Activated T-cell treated with anti-CD3 and anti-CD28 coated beads, Interleukin-2, amount 50 U/mL, for 72 hours (primary cell): ENCODE measurements around the gene HLA-DQB2. TPM values are rescaled to one million over a fixed set of nuclear protein-coding genes. Genes with fewer than 3 reads are reported as not detected.
"Not testable (repeated sequence)": the region's sequence is repeated elsewhere in the genome, so short reads cannot be mapped to it uniquely, and the experiment has no call there.

ENCODE experiments used
- ATAC-seq, 2 donors: fragments of 150-1000 bp; cut with Tn5 transposase; replicated peaks in 1 of 2; 2 replicates each; pipeline ENCODE4 v1.10.0; 2021; ENCODE audit warnings: moderate library complexity in 2 of 2, mild to moderate bottlenecking in 1 of 2
- DNase-seq, 2 donors: peaks; one replicate each; pipeline ENCODE4 v3.0.0; 2021 to 2022; ENCODE audit warnings: mixed read lengths in 1 of 2
- H3K27ac Mint-ChIP-seq: one replicate; pipeline ENCODE4 v1.8.0; 2022; ENCODE audit warnings: mild to moderate bottlenecking, moderate library complexity, mixed read lengths
- H3K27me3 Mint-ChIP-seq: one replicate; pipeline ENCODE4 v1.8.0; 2022; ENCODE audit warnings: low read depth, mixed read lengths
- H3K36me3 Mint-ChIP-seq, 2 donors: one replicate each; pipeline ENCODE4 v1.8.0; 2022; ENCODE audit warnings: mixed read lengths in 2 of 2, mild to moderate bottlenecking in 1 of 2; ENCODE audit not compliant: insufficient read depth in 2 of 2
- H3K4me1 Mint-ChIP-seq: one replicate; pipeline ENCODE4 v1.8.0; 2022; ENCODE audit warnings: low read depth, mixed read lengths
- H3K4me3 Mint-ChIP-seq, 2 donors: one replicate each; pipeline ENCODE4 v1.8.0; 2022; ENCODE audit warnings: mild to moderate bottlenecking in 2 of 2, mixed read lengths in 2 of 2, moderate library complexity in 2 of 2
- H3K9me3 Mint-ChIP-seq, 2 donors: one replicate each; pipeline ENCODE4 v1.8.0; 2022; ENCODE audit warnings: mixed read lengths in 2 of 2
- total RNA-seq, 2 donors: library from RNA; stranded (reverse); gene quantifications; one replicate each; pipeline ENCODE4 v1.2.3, GENCODE V29; 2022

The HLA-DQB2 gene
- total RNA-seq, 2 donors from 2014 or later, result 0.36 to 0.60 TPM

- not testable (repeated sequence) for H3K4me1 Mint-ChIP-seq, H3K4me3 Mint-ChIP-seq, H3K27ac Mint-ChIP-seq, H3K36me3 Mint-ChIP-seq, ATAC-seq, DNase-seq, H3K9me3 Mint-ChIP-seq
- peaks cover 39% of the 10 kb centered on the region for H3K27me3 Mint-ChIP-seq
Measured at GRCh38 chr6:32782923-32783322, 19.6 kb upstream of the HLA-DQB2 start.

- Mint-ChIP-seq H3K4me1 (no peaks in the 10 kb centered on the region), H3K36me3 (peaks cover 0 to 3% of the 10 kb centered on the region in 2 donors), H3K27me3 (peaks cover 14% of the 10 kb centered on the region), H3K9me3 (no peaks in the 10 kb centered on the region), H3K4me3 (no peak overlapping the region), H3K27ac (no peak overlapping the region)
- DNase-seq (no peak), ATAC-seq (no peak)
Measured at GRCh38 chr6:32779036-32779435, 15.7 kb upstream of the HLA-DQB2 start.

GRCh38 chr6:32775071-32775470 lies 11.7 kb upstream of the HLA-DQB2 start:
- Mint-ChIP-seq H3K4me1 (no peaks in the 10 kb centered on the region), H3K27ac (no peak overlapping the region), H3K9me3 (no peaks in the 10 kb centered on the region), H3K36me3 (no peaks in the 10 kb centered on the region), H3K27me3 (peaks cover 26% of the 10 kb centered on the region), H3K4me3 (no peak overlapping the region)
- ATAC-seq (no peak), DNase-seq (no peak)

GRCh38 chr6:32774426-32774825 lies 11.1 kb upstream of the HLA-DQB2 start:
- Mint-ChIP-seq H3K4me1 (no peaks in the 10 kb centered on the region), H3K9me3 (no peaks in the 10 kb centered on the region), H3K36me3 (no peaks in the 10 kb centered on the region), H3K27ac (no peak overlapping the region), H3K4me3 (no peak overlapping the region), H3K27me3 (peaks cover 33% of the 10 kb centered on the region)
- DNase-seq, result no peak
- no peak for ATAC-seq

GRCh38 chr6:32772656-32773055 lies 9.3 kb upstream of the HLA-DQB2 start:
- H3K27me3 Mint-ChIP-seq, result peaks cover 48% of the 10 kb centered on the region
- DNase-seq (no peak), ATAC-seq (no peak)
- H3K27ac Mint-ChIP-seq, result no peak overlapping the region
- H3K4me3 Mint-ChIP-seq, result no peak overlapping the region
- H3K4me1 Mint-ChIP-seq, result no peaks in the 10 kb centered on the region
- no peaks in the 10 kb centered on the region for H3K9me3 Mint-ChIP-seq
- no peaks in the 10 kb centered on the region for H3K36me3 Mint-ChIP-seq

GRCh38 chr6:32764048-32764447 lies 716 bp upstream of the HLA-DQB2 start:
- Mint-ChIP-seq H3K36me3 (no peaks in the 10 kb centered on the region), H3K27ac (no peak overlapping the region), H3K4me3 (no peak overlapping the region), H3K9me3 (no peaks in the 10 kb centered on the region), H3K27me3 (peaks cover 62% of the 10 kb centered on the region), H3K4me1 (no peaks in the 10 kb centered on the region)
- DNase-seq (no peak), ATAC-seq (no peak)

GRCh38 chr6:32761548-32761947 lies 1.8 kb downstream of the HLA-DQB2 start:
- DNase-seq, result no peak
- peaks cover 44% of the 10 kb centered on the region for H3K27me3 Mint-ChIP-seq

DNA sequence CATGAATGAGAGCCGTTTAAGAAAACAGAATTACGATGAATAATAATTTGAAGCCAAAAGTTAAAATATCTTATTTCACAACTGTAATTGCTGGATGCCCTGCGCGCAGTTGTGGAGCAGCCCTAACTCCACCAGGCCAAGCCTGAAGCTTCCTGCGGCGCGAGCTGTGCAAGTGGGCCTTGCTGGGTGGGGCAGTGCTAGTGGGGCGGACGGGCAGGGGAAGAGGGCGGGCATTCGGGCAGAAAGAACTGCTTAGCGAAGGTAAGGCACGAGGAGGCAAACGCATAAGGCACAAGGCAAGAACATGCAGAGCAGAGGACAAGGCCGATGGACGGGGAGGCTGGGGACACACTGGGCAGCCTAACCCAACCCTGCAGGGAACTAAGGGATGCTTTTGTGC lies 2.3 kb downstream of the HLA-DQB2 start:
- Mint-ChIP-seq H3K9me3 (no peaks in the 10 kb centered on the region), H3K27ac (no peak overlapping the region), H3K36me3 (no peaks in the 10 kb centered on the region), H3K27me3 (peaks cover 40% of the 10 kb centered on the region), H3K4me3 (peak overlapping the region in 1 of 2 donors; percentile 11), H3K4me1 (no peaks in the 10 kb centered on the region)
- DNase-seq (no peak), ATAC-seq (peak in 1 of 2 donors; percentile 32)

More at GRCh38 chr6:32761548-32761947, 1.8 kb downstream of the HLA-DQB2 start:
- Mint-ChIP-seq H3K4me1 (no peaks in the 10 kb centered on the region), H3K27ac (no peak overlapping the region), H3K36me3 (no peaks in the 10 kb centered on the region), H3K9me3 (no peaks in the 10 kb centered on the region), H3K4me3 (no peak overlapping the region)
- ATAC-seq, result no peak

- no peaks in the 10 kb centered on the region for H3K36me3 Mint-ChIP-seq
- H3K9me3 Mint-ChIP-seq, result no peaks in the 10 kb centered on the region
- DNase-seq, result no peak
- H3K27ac Mint-ChIP-seq, result no peak overlapping the region
- peaks cover 37% of the 10 kb centered on the region for H3K27me3 Mint-ChIP-seq
- ATAC-seq, result no peak
- H3K4me3 Mint-ChIP-seq, result no peak overlapping the region
- H3K4me1 Mint-ChIP-seq, result no peaks in the 10 kb centered on the region
Measured at GRCh38 chr6:32759669-32760068, 3.7 kb downstream of the HLA-DQB2 start.

DNA sequence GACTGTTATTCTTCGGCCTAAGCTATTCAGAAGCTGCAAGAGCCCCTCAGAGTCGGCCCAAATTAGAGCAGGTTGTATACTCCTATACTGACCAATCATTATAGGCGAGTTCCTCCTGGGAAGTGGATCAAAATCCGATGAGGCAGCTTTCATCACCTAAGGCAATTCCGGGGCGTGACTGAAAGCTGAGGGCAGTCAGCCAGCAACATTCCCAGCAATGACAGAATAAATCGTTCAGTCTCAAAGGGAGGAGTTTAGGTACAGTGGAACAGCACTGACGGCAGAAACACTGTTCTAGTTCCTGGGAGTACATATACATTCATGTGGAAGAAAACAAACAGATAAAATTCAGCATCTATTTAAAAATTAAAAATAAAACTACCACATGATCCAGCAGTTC lies 10.8 kb downstream of the HLA-DQB2 start:
- DNase-seq (no peak), ATAC-seq (no peak)
- no peaks in the 10 kb centered on the region for H3K4me1 Mint-ChIP-seq
- no peak overlapping the region for H3K4me3 Mint-ChIP-seq
- no peak overlapping the region for H3K27ac Mint-ChIP-seq
- H3K9me3 Mint-ChIP-seq, result no peaks in the 10 kb centered on the region
- H3K27me3 Mint-ChIP-seq, result peaks cover 51% of the 10 kb centered on the region
- H3K36me3 Mint-ChIP-seq, result no peaks in the 10 kb centered on the region

GRCh38 chr6:32745649-32746048 lies 17.7 kb downstream of the HLA-DQB2 start:
- H3K27me3 Mint-ChIP-seq, result peaks cover 37% of the 10 kb centered on the region
- H3K27ac Mint-ChIP-seq, H3K4me3 Mint-ChIP-seq, ATAC-seq, H3K4me1 Mint-ChIP-seq, DNase-seq, H3K36me3 Mint-ChIP-seq, H3K9me3 Mint-ChIP-seq: not testable (repeated sequence)

DNA sequence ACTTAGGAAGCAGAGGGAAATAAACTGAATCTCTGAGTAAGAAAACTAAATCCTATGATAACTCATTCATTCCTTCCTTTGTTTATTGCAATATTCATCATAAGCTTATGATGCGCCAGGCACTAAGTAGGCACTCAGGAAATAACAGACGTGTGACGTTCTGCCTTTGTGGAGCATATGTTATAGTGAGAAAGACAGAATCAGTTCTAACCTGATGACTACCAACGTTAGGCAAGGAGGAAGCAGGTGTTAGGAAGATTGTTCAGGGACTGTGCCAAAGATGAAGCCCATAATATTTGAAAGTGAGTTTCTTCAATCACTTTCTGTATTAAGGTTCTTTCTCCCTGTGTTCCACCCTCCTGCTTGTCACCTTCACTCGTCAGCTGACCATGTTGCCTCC lies 18.6 kb downstream of the HLA-DQB2 start:
- ATAC-seq (no peak), DNase-seq (no peak)
- peaks cover 37% of the 10 kb centered on the region for H3K27me3 Mint-ChIP-seq
- no peak overlapping the region for H3K4me3 Mint-ChIP-seq
- no peaks in the 10 kb centered on the region for H3K9me3 Mint-ChIP-seq
- H3K4me1 Mint-ChIP-seq, result no peaks in the 10 kb centered on the region
- no peak overlapping the region for H3K27ac Mint-ChIP-seq
- H3K36me3 Mint-ChIP-seq, result no peaks in the 10 kb centered on the region

- Mint-ChIP-seq H3K9me3 (no peaks in the 10 kb centered on the region), H3K4me1 (peaks cover 5% of the 10 kb centered on the region), H3K27ac (no peak overlapping the region), H3K27me3 (peaks cover 37% of the 10 kb centered on the region), H3K4me3 (no peak overlapping the region), H3K36me3 (no peaks in the 10 kb centered on the region)
- no peak for DNase-seq
- no peak for ATAC-seq
Measured at GRCh38 chr6:32742374-32742773, 21.0 kb downstream of the HLA-DQB2 start.

DNA sequence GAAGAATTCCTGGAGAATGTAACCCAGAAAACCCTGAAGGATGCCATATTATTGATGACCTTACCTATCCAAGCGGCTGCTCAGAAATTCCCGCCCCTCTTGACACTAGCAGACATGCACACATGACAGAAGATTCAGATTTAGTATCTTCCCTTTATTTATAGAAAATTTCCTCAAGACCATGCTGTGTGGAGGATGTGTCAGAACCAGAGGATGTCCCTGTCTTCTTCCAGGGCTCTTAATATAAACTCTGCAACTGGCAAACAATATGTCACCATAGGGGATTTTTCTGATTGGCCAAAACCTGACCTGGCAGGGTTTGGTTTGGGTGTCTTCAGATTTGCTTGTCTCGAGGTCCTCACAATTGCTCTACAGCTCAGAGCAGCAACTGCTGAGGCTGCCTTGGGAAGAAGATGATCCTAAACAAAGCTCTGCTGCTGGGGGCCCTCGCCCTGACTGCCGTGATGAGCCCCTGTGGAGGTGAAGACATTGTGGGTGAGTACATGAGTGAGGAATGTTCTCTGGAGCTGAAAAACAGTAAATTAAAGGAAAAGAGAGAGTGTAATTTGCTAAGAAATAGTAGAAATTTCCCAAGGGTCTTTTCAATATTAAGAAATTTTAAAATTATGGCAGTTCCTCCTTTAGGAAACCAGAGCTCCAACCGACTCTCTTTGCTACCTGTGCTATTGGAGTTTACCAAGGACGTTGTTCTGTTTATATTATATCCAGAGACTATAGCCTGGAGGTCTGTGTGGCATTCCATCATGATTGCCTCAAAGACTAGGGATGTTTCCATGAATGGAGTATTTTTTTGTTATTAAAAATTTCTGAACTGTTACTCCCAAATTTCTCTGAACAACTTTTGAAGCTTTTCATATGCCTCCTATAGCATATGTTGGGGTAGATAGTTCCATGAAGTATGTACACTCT lies 22.0 kb downstream of the HLA-DQB2 start, which contains the start of gene HLA-DQA2:
TSS of gene HLA-DQA2 (plus strand) at position 361 of the 930 bp plus-strand sequence. CDS start at position 414, 53 bp downstream.
- no peak for DNase-seq
- Mint-ChIP-seq H3K4me3 (no peak within 1 kb of the TSS), H3K9me3 (no peaks in the 10 kb centered on the region), H3K27ac (no peak within 1 kb of the TSS), H3K36me3 (no peaks in the 10 kb centered on the region), H3K4me1 (peaks cover 5% of the 10 kb centered on the region), H3K27me3 (peaks cover 37% of the 10 kb centered on the region)
- no peak for ATAC-seq
